K562 (cell line): ENCODE measurements around the gene GP1BB. TPM values are rescaled to one million over a fixed set of nuclear protein-coding genes. Genes with fewer than 3 reads are reported as not detected.

Experiments
- ATAC-seq: fragments of 200-7000 bp; cut with Tn5 transposase; 3 replicates; pipeline ENCODE4 v1.9.1; 2020; ENCODE audit warnings: moderate library complexity
- BruUV-seq: library from RNA; stranded (reverse); fragments of 400-500 nt; replicated peaks from 2 replicates; lab custom pipeline; 2021; lab: Mats Ljungman, UMichigan
- CTCF ChIA-PET: fragments of 300-600 bp; formaldehyde crosslinking; extraction: SDS; loops from one replicate; lab custom pipeline; 2021; ENCODE audit warnings: low intra/inter-chr PET ratio; lab: Yijun Ruan, JAX
- POLR2A ChIA-PET: fragments of 300-600, 350-650 bp; sonication (Branson Sonifier 250); formaldehyde crosslinking; extraction: SDS; loops from one replicate; lab custom pipeline; 2021; ENCODE audit warnings: antibody characterized with exemption, inconsistent platforms; lab: Yijun Ruan, JAX
- DNase-seq, 4 experiments: peaks; one replicate each; pipeline versions ENCODE4 v3.0.0 to v3.0.0-alpha.2; 2011 to 2018; ENCODE audit warnings: low spot score in 3 of 4, mixed read lengths in 3 of 4; ENCODE audit errors: extremely low read depth in 1 of 4
- FAIRE-seq: peaks from 2 replicates; lab custom pipeline; 2011; peaks lifted over from hg19 to GRCh38; lab: Jason Lieb, UNC
- H2AFZ ChIP-seq: 2 replicates; pipeline ENCODE4 v1.6.0; 2011; ENCODE audit warnings: low read depth, low read length, control low read depth, inconsistent platforms
- H3K27ac ChIP-seq: fragments of 200-600 bp; 3 replicates; pipeline ENCODE4 v1.8.0; 2011; ENCODE audit warnings: low read depth, mild to moderate bottlenecking, control low read depth, inconsistent platforms, low read length, moderate library complexity, mixed read lengths; ENCODE audit errors: extremely low read depth
- H3K27me3 ChIP-seq, 2 experiments: fragments of 300-600 bp in 1 of 2; 2 replicates in 1 of 2; 3 replicates in 1 of 2; pipeline versions ENCODE4 v1.6.0 to v1.8.0; 2011; ENCODE audit warnings: inconsistent platforms in 2 of 2, low read length in 2 of 2, mild to moderate bottlenecking in 1 of 2, mixed read lengths in 1 of 2, moderate library complexity in 1 of 2; ENCODE audit not compliant: control insufficient read depth in 2 of 2, insufficient read depth in 2 of 2
- H3K36me3 ChIP-seq: fragments of 300-600 bp; 3 replicates; pipeline ENCODE4 v1.8.0; 2011; ENCODE audit warnings: mild to moderate bottlenecking, low read length, inconsistent platforms; ENCODE audit not compliant: control insufficient read depth, insufficient read depth
- H3K4me1 ChIP-seq, 2 experiments: fragments of 200-600 bp in 1 of 2; replicated peaks in 1 of 2; 2 replicates in 1 of 2; 3 replicates in 1 of 2; pipeline versions ENCODE4 v1.5.1 to v1.8.0; 2011; ENCODE audit warnings: inconsistent platforms in 2 of 2, low read length in 2 of 2, mild to moderate bottlenecking in 1 of 2, mixed read lengths in 1 of 2, moderate library complexity in 1 of 2; ENCODE audit not compliant: control insufficient read depth in 2 of 2, insufficient read depth in 2 of 2
- H3K4me2 ChIP-seq: 2 replicates; pipeline ENCODE4 v1.6.1; 2011; ENCODE audit warnings: low read length, control low read depth, inconsistent platforms, mixed read lengths; ENCODE audit not compliant: insufficient read depth
- H3K4me3 ChIP-seq: fragments of 200-600 bp; sonication (generic), shearing (Covaris generic); 2 replicates; pipeline ENCODE4 v1.5.1; 2016; ENCODE audit warnings: control low read depth, inconsistent platforms
- H3K79me2 ChIP-seq: fragments of 200-600 bp; 3 replicates; pipeline ENCODE4 v1.8.0; 2011; ENCODE audit warnings: low read length, inconsistent platforms; ENCODE audit not compliant: control insufficient read depth, insufficient read depth
- H3K9ac ChIP-seq, 2 experiments: 2 replicates each; pipeline versions ENCODE4 v1.6.0 to v1.6.1; 2011; ENCODE audit warnings: low read depth in 2 of 2, low read length in 2 of 2, control low read depth in 1 of 2, inconsistent platforms in 1 of 2, mild to moderate bottlenecking in 1 of 2, mixed read lengths in 1 of 2; ENCODE audit not compliant: insufficient read depth in 1 of 2
- H3K9me1 ChIP-seq: one replicate; pipeline ENCODE4 v1.6.0; 2011; ENCODE audit warnings: inconsistent platforms, mild to moderate bottlenecking, low read length, moderate library complexity; ENCODE audit not compliant: control insufficient read depth, insufficient read depth
- H3K9me3 ChIP-seq: replicated peaks from 2 replicates; pipeline ENCODE4 v1.5.1; 2011; ENCODE audit warnings: low read depth, low read length, inconsistent platforms; ENCODE audit not compliant: control insufficient read depth, insufficient read depth
- H4K20me1 ChIP-seq: replicated peaks from 2 replicates; pipeline ENCODE4 v1.6.1; 2011; ENCODE audit warnings: low read length, inconsistent platforms, mixed read lengths; ENCODE audit not compliant: control insufficient read depth, insufficient read depth
- CTBP1 ChIP-seq: fragments of 450-650 bp; IDR thresholded peaks from 2 replicates; pipeline ENCODE4 v1.6.1; 2016; ENCODE audit warnings: borderline replicate concordance
- DACH1 ChIP-seq: fragments of 450-650 bp; IDR thresholded peaks from 2 replicates; pipeline ENCODE4 v1.6.1; 2018; ENCODE audit not compliant: partially characterized antibody
- ETV1 ChIP-seq: fragments of 450-650 bp; conservative IDR thresholded peaks from 2 replicates; pipeline ENCODE4 v1.6.1; 2016; ENCODE audit warnings: missing genetic modification characterization, control low read depth, low read depth, missing compliant biosample characterization
- KLF1 ChIP-seq: fragments of 450-650 bp; IDR thresholded peaks from 2 replicates; pipeline ENCODE4 v1.6.1; 2016; ENCODE audit warnings: missing genetic modification characterization, missing compliant biosample characterization
- LARP7 ChIP-seq: fragments of 450-650 bp; IDR thresholded peaks from 2 replicates; pipeline ENCODE4 v1.6.1; 2016
- MLX ChIP-seq, 2 experiments: fragments of 450-650 bp in 1 of 2; sonication (generic) in 1 of 2; formaldehyde crosslinking; conservative IDR thresholded peaks; 2 replicates each; pipeline versions ENCODE4 v1.4.0 to v1.8.1; 2020 to 2022; ENCODE audit warnings: mild to moderate bottlenecking in 1 of 2, missing genetic modification reagents in 1 of 2
- NFIC ChIP-seq: fragments of 450-650 bp; IDR thresholded peaks from 2 replicates; pipeline ENCODE4 v1.6.1; 2017; ENCODE audit warnings: mild to moderate bottlenecking, inconsistent platforms
- PHTF2 ChIP-seq: fragments of 250-450 bp; sonication (Bioruptor Pico); IDR thresholded peaks from 2 replicates; pipeline ENCODE4 v1.5.0; 2021; ENCODE audit warnings: mild to moderate bottlenecking
- PTBP1 ChIP-seq: fragments of 200-400 bp; formaldehyde crosslinking; IDR thresholded peaks from 2 replicates; pipeline ENCODE4 v1.6.1; 2017; ENCODE audit warnings: low read depth, low read length
- RBM39 ChIP-seq: fragments of 200-400 bp; formaldehyde crosslinking; optimal IDR thresholded peaks from 2 replicates; pipeline ENCODE3; 2018; ENCODE audit warnings: low read depth, low read length
- SIN3B ChIP-seq: fragments of 450-650 bp; IDR thresholded peaks from 2 replicates; pipeline ENCODE4 v1.6.1; 2017; ENCODE audit warnings: low read depth, mild to moderate bottlenecking, moderate library complexity
- SIX5 ChIP-seq, 2 experiments: IDR thresholded peaks; 2 replicates each; pipeline ENCODE4 v1.6.1; 2011; ENCODE audit warnings: low read length in 2 of 2, borderline replicate concordance in 1 of 2, low read depth in 1 of 2, mild to moderate bottlenecking in 1 of 2, moderate library complexity in 1 of 2; ENCODE audit not compliant: insufficient read depth in 1 of 2
- STAT5B ChIP-seq: fragments of 250-450 bp; sonication (Bioruptor Pico); IDR thresholded peaks from 2 replicates; pipeline ENCODE4 v1.8.0; 2021; ENCODE audit warnings: mild to moderate bottlenecking, inconsistent platforms
- VEZF1 ChIP-seq: fragments of 200-800 bp; sonication (Bioruptor generic); IDR thresholded peaks from 2 replicates; pipeline ENCODE4 v1.6.1; 2017; ENCODE audit warnings: missing genetic modification characterization, missing compliant biosample characterization
- ZSCAN32 ChIP-seq: fragments of 450-650 bp; formaldehyde crosslinking; IDR thresholded peaks from 2 replicates; pipeline ENCODE4 v1.4.0; 2020; ENCODE audit warnings: mild to moderate bottlenecking, moderate library complexity
- WGBS: fragments of 100-300 bp; shearing (Covaris generic); methylation state at CpG from one replicate; pipeline ENCODE4 v1.1.6; 2016; ENCODE audit warnings: low coverage, mixed read lengths; ENCODE audit not compliant: insufficient coverage; ENCODE audit errors: missing lambda C conversion rate; 5-methylcytosine and 5-hydroxymethylcytosine counted together
- in situ Hi-C: fragments of 300-500 bp; cut with MboI; formaldehyde crosslinking; loops from 4 replicates; pipeline ENCODE4 v1.15.0; 2018; ENCODE audit warnings: inconsistent platforms, mixed read lengths
- intact Hi-C: fragments of 100-400 bp; cut with micrococcal nuclease; formaldehyde crosslinking; loops from 2 replicates; pipeline ENCODE4 v1.14.2; 2022
- polyA plus RNA-seq, 8 experiments: library from polyadenylated mRNA; depleted of rRNA in 4 of 8; stranded (reverse) in 5 of 8; unstranded in 3 of 8; fragments of >200 nt; fragmentation: Nextera tagmentation in 2 of 8; fragmentation: Illumina TruSeq in 1 of 8; extraction: Ambion mirVana in 2 of 8; extraction: Trizol in 1 of 8; gene quantifications; 2 replicates each; pipeline versions ENCODE4 v1.2.1 to v1.2.3, GENCODE V29; 2011 to 2014; ENCODE audit warnings: inconsistent platforms in 1 of 8, missing spikeins in 1 of 8
- total RNA-seq, 7 experiments: library from RNA; depleted of rRNA in 6 of 7; stranded (reverse); fragments of >200 nt in 6 of 7; fragmentation: Illumina TruSeq in 2 of 7; extraction: Trizol in 2 of 7; gene quantifications; 2 replicates each; pipeline versions ENCODE4 v1.2.1 to v1.2.3, GENCODE V29; 2011 to 2021; ENCODE audit warnings: low replicate concordance in 1 of 7
- TF ChIP-seq, protein P1 (sequence below): IDR thresholded peaks from 2 replicates; pipeline ENCODE4 v1.6.1; 2011; ENCODE audit warnings: borderline replicate concordance, low read depth, mild to moderate bottlenecking, moderate library complexity, low read length; ENCODE audit not compliant: insufficient read depth, poor library complexity, severe bottlenecking

GP1BB gene
- total and polyA plus RNA-seq, 9 of the 15 experiments (the other 6 are each of a cell fraction or from before 2014, with no cell fraction given) = 0.69 to 162 (median 2.8) TPM

- intact Hi-C loops = loop anchor here (1.0 to 5.0 kb wide), 4 partner anchors 45 to 154 kb away; partner anchors contain the start of genes GNB1L and RTL10
- no TSS peak for BruUV-seq
- 0 out of 2 replicates have a peak, but pooled peaks have one; percentile 22 for TF ChIP-seq KLF1 (tag)
- peak; percentile 44; the same call in 1 of the 2 replicates for TF ChIP-seq ETV1
- TF ChIP-seq PTBP1 = 0 out of 2 replicates have a peak, but pooled peaks have one; percentile 57
- TF ChIP-seq MLX (CRISPR knock-in tag; conservative IDR thresholded peaks at IDR 0.05) = 0 out of 4 replicates have a peak, but pooled peaks have one; percentile 16 to 76
- TF ChIP-seq VEZF1 = peak; percentile 91
- TF ChIP-seq LARP7 = no peak; the same call in 1 of the 2 replicates
- peak; percentile 56; the same call in 1 of the 2 replicates for TF ChIP-seq SIN3B
- TF ChIP-seq CTBP1 = peak; percentile 99
- TF ChIP-seq, protein P1, sequence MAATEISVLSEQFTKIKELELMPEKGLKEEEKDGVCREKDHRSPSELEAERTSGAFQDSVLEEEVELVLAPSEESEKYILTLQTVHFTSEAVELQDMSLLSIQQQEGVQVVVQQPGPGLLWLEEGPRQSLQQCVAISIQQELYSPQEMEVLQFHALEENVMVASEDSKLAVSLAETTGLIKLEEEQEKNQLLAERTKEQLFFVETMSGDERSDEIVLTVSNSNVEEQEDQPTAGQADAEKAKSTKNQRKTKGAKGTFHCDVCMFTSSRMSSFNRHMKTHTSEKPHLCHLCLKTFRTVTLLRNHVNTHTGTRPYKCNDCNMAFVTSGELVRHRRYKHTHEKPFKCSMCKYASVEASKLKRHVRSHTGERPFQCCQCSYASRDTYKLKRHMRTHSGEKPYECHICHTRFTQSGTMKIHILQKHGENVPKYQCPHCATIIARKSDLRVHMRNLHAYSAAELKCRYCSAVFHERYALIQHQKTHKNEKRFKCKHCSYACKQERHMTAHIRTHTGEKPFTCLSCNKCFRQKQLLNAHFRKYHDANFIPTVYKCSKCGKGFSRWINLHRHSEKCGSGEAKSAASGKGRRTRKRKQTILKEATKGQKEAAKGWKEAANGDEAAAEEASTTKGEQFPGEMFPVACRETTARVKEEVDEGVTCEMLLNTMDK = peak; percentile 81
- 0 out of 4 replicates have a peak, but pooled peaks of 1 of the 2 experiments have one; percentile 10 for TF ChIP-seq SIX5 (IDR thresholded peaks at IDR 0.05; ENCODE audit: borderline replicate concordance in 1 of 2, insufficient read depth in 1 of 2, low read depth in 1 of 2, low read length in 2 of 2)
- TF ChIP-seq NFIC = peak; percentile 73
- peak; percentile 35 for TF ChIP-seq DACH1
- no peak for TF ChIP-seq STAT5B (CRISPR knock-in tag)
- no peak for TF ChIP-seq PHTF2 (CRISPR knock-in tag)
- peak; percentile 53; the same call in 1 of the 2 replicates for TF ChIP-seq ZSCAN32 (CRISPR knock-in tag)
- no peak for TF ChIP-seq RBM39
These were observed 33.2 kb downstream of the GP1BB start for GRCh38 chr22:19756288-19757128.

More at GRCh38 chr22:19756288-19757128, 33.2 kb downstream of the GP1BB start:
- Histone ChIP-seq H3K9ac (peak overlapping the region; percentile 8 to 47; a peak in 3 of 4 replicates), H3K9me3 (no peaks in the 10 kb centered on the region; the same call in 1 of the 2 replicates), H3K4me2 (peak overlapping the region; percentile 66), H3K4me3 (peak overlapping the region; percentile 29), H3K9me1 (peaks cover 2% of the 10 kb centered on the region), H3K27ac (no peak overlapping the region), H3K27me3 (peaks cover 51 to 78% of the 10 kb centered on the region in 2 experiments; a peak in 4 of 5 replicates), H3K4me1 (peaks cover 17 to 82% of the 10 kb centered on the region in 2 experiments; a peak in 4 of 5 replicates), H3K36me3 (no peaks in the 10 kb centered on the region), H3K79me2 (peaks cover 6% of the 10 kb centered on the region), H2AFZ (peak overlapping the region; percentile 75), H4K20me1 (peaks cover 52% of the 10 kb centered on the region)
- 3% methylated on average over 76 of the region's 76 CpGs for whole genome bisulfite sequencing
- POLR2A ChIA-PET = interaction anchor here (0.5 to 2.4 kb wide), 23 partner anchors 8 to 372 kb away, joined by 3 to 36 read pairs (median 4); no protein-coding TSS in a partner anchor
- in situ Hi-C loops = no loop called here
- ATAC-seq (peak; percentile 87), FAIRE-seq (peak; percentile 84), DNase-seq (peak; percentile 95 to 99 (median 99))
- CTCF ChIA-PET = interaction anchor here (0.6 to 3.8 kb wide), 15 partner anchors 10 to 257 kb away, joined by 3 to 91 read pairs (median 4); no protein-coding TSS in a partner anchor
